SH-SY5Y (cell line): ENCODE measurements around the gene FRY.

Experiments used
- GATA2 ChIP-seq: IDR thresholded peaks from 2 replicates; pipeline ENCODE4 v1.6.1; 2011; ENCODE audit warnings: mild to moderate bottlenecking, low read depth, low read length
- GATA3 ChIP-seq: IDR thresholded peaks from 2 replicates; pipeline ENCODE4 v1.6.1; 2011; ENCODE audit warnings: low read depth, mild to moderate bottlenecking, low read length, moderate library complexity

- no peak for TF ChIP-seq GATA3
- TF ChIP-seq GATA2 = no peak
Measured at GRCh38 chr13:32040689-32041088, 9.1 kb downstream of the FRY start.
